HL-60 (cell line): ENCODE results near the gene FPGS.

Experiments
- GABPA ChIP-seq: IDR thresholded peaks from 2 replicates; pipeline ENCODE4 v1.6.1; 2012; ENCODE audit warnings: low read depth
- POLR2AphosphoS5 ChIP-seq: IDR thresholded peaks from 2 replicates; pipeline ENCODE4 v1.6.1; 2012; ENCODE audit warnings: low read depth
- SPI1 ChIP-seq: IDR thresholded peaks from 2 replicates; pipeline ENCODE4 v1.6.1; 2012; ENCODE audit warnings: low read depth, mild to moderate bottlenecking, borderline replicate concordance
- TF ChIP-seq, protein P1 (sequence below): IDR thresholded peaks from one replicate; pipeline ENCODE4 v1.5.1; 2011; ENCODE audit warnings: low read length, control low read depth, inconsistent platforms; ENCODE audit not compliant: insufficient read depth
- TF ChIP-seq, protein P2 (sequence below): IDR thresholded peaks from 2 replicates; pipeline ENCODE4 v1.6.1; 2012; ENCODE audit warnings: low read depth; ENCODE audit not compliant: insufficient replicate concordance

DNA sequence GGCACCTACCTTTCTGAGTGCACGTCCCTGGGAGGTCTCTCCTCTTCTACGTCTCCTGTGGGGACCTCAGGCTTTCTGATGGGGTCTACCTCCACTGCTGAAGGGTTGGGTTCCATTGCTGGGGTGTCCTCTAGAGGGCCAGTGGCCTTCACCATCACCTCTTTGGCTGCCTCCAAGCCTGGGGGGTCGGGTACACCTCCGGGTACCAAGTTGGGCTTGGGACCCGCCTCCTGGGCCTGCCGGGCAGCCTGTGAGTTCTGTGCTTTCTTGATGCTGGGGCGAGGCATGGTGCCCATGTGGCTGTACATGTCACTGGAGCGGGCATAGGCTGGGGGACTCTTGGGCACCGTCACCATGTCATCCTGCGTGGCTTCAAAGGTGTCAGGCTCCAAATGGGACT, 28.7 kb upstream of the FPGS start:
- TF ChIP-seq, protein P1, sequence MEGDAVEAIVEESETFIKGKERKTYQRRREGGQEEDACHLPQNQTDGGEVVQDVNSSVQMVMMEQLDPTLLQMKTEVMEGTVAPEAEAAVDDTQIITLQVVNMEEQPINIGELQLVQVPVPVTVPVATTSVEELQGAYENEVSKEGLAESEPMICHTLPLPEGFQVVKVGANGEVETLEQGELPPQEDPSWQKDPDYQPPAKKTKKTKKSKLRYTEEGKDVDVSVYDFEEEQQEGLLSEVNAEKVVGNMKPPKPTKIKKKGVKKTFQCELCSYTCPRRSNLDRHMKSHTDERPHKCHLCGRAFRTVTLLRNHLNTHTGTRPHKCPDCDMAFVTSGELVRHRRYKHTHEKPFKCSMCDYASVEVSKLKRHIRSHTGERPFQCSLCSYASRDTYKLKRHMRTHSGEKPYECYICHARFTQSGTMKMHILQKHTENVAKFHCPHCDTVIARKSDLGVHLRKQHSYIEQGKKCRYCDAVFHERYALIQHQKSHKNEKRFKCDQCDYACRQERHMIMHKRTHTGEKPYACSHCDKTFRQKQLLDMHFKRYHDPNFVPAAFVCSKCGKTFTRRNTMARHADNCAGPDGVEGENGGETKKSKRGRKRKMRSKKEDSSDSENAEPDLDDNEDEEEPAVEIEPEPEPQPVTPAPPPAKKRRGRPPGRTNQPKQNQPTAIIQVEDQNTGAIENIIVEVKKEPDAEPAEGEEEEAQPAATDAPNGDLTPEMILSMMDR = no peak
- TF ChIP-seq POLR2AphosphoS5 (no peak), GABPA (no peak), SPI1 (no peak)
- TF ChIP-seq, protein P2, sequence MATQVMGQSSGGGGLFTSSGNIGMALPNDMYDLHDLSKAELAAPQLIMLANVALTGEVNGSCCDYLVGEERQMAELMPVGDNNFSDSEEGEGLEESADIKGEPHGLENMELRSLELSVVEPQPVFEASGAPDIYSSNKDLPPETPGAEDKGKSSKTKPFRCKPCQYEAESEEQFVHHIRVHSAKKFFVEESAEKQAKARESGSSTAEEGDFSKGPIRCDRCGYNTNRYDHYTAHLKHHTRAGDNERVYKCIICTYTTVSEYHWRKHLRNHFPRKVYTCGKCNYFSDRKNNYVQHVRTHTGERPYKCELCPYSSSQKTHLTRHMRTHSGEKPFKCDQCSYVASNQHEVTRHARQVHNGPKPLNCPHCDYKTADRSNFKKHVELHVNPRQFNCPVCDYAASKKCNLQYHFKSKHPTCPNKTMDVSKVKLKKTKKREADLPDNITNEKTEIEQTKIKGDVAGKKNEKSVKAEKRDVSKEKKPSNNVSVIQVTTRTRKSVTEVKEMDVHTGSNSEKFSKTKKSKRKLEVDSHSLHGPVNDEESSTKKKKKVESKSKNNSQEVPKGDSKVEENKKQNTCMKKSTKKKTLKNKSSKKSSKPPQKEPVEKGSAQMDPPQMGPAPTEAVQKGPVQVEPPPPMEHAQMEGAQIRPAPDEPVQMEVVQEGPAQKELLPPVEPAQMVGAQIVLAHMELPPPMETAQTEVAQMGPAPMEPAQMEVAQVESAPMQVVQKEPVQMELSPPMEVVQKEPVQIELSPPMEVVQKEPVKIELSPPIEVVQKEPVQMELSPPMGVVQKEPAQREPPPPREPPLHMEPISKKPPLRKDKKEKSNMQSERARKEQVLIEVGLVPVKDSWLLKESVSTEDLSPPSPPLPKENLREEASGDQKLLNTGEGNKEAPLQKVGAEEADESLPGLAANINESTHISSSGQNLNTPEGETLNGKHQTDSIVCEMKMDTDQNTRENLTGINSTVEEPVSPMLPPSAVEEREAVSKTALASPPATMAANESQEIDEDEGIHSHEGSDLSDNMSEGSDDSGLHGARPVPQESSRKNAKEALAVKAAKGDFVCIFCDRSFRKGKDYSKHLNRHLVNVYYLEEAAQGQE = no peak
